HepG2 (cell line): ENCODE data around the gene FAM118A. TPM values are rescaled to one million over a fixed set of nuclear protein-coding genes. Genes with fewer than 3 reads are reported as not detected.

Experiments
- AKNA ChIP-seq: sonication (generic); formaldehyde crosslinking; IDR thresholded peaks from 2 replicates; pipeline ENCODE4 v1.4.0; 2020; ENCODE audit warnings: missing genetic modification reagents, borderline replicate concordance
- ATF7-NPFF ChIP-seq: sonication (generic); formaldehyde crosslinking; IDR thresholded peaks from 2 replicates; pipeline ENCODE4 v1.8.1; 2023; ENCODE audit warnings: mild to moderate bottlenecking, low read depth, missing genetic modification reagents, moderate library complexity
- FOXC1 ChIP-seq: sonication (generic); formaldehyde crosslinking; IDR thresholded peaks from 2 replicates; pipeline ENCODE4 v1.8.0; 2022; ENCODE audit warnings: mild to moderate bottlenecking, missing genetic modification reagents, borderline replicate concordance
- KLF9 ChIP-seq: IDR thresholded peaks from 2 replicates; pipeline ENCODE4 v1.6.1; 2016; ENCODE audit warnings: low read depth
- MLX ChIP-seq: IDR thresholded peaks from 2 replicates; pipeline ENCODE4 v1.6.1; 2016
- TARDBP ChIP-seq: sonication (generic); formaldehyde crosslinking; IDR thresholded peaks from 2 replicates; pipeline ENCODE4 v1.8.0; 2022; ENCODE audit warnings: mild to moderate bottlenecking, missing genetic modification reagents
- TFAP4 ChIP-seq: sonication (generic); IDR thresholded peaks from 2 replicates; pipeline ENCODE4 v1.6.1; 2016; ENCODE audit warnings: low read depth, borderline replicate concordance
- ZMYM3 ChIP-seq: sonication (generic); formaldehyde crosslinking; IDR thresholded peaks from 2 replicates; pipeline ENCODE4 v1.5.1; 2020; ENCODE audit warnings: mild to moderate bottlenecking, missing genetic modification reagents
- ZNF142 ChIP-seq: sonication (generic); formaldehyde crosslinking; IDR thresholded peaks from 2 replicates; pipeline ENCODE4 v1.4.0; 2020; ENCODE audit warnings: missing genetic modification reagents
- ZNF317 ChIP-seq: sonication (generic); formaldehyde crosslinking; IDR thresholded peaks from 2 replicates; pipeline ENCODE4 v1.5.0; 2020; ENCODE audit warnings: mild to moderate bottlenecking, missing genetic modification reagents
- ZNF354B ChIP-seq: sonication (generic); formaldehyde crosslinking; IDR thresholded peaks from 2 replicates; pipeline ENCODE4 v1.8.0; 2022; ENCODE audit warnings: mild to moderate bottlenecking, missing genetic modification reagents
- ZNF446 ChIP-seq: sonication (generic); formaldehyde crosslinking; IDR thresholded peaks from 2 replicates; pipeline ENCODE4 v1.5.0; 2020; ENCODE audit warnings: mild to moderate bottlenecking, missing genetic modification reagents
- ZNF891 ChIP-seq: sonication (generic); formaldehyde crosslinking; IDR thresholded peaks from 2 replicates; pipeline ENCODE4 v1.5.0; 2020; ENCODE audit warnings: mild to moderate bottlenecking, missing genetic modification reagents
- ZSCAN31 ChIP-seq: sonication (generic); formaldehyde crosslinking; IDR thresholded peaks from 2 replicates; pipeline ENCODE4 v1.5.0; 2020; ENCODE audit warnings: low read depth, mild to moderate bottlenecking, missing genetic modification reagents
- polyA plus RNA-seq, 8 experiments: library from polyadenylated mRNA; depleted of rRNA in 3 of 8; stranded (reverse) in 7 of 8; unstranded in 1 of 8; fragments of >200 nt; fragmentation: Illumina TruSeq in 4 of 8; extraction: Trizol in 4 of 8; gene quantifications; 2 replicates each; pipeline versions ENCODE4 v1.2.1 to v1.2.3, GENCODE V29; 2011 to 2016; ENCODE audit warnings: low read depth in 4 of 8, missing spikeins in 1 of 8, mixed read lengths in 1 of 8; ENCODE audit not compliant: insufficient read depth in 1 of 8
- total RNA-seq, 5 experiments: library from RNA; depleted of rRNA; stranded (reverse); fragments of >200 nt; fragmentation: Illumina TruSeq; extraction: Trizol; gene quantifications; 2 replicates each; pipeline ENCODE4 v1.2.3, GENCODE V29; 2016; ENCODE audit warnings: low read depth in 1 of 5

The FAM118A gene
- total and polyA plus RNA-seq, 2 of the 13 experiments (the other 11 are each of a cell fraction or from before 2014, with no cell fraction given) = 36.7 to 48.2 TPM

GRCh38 chr22:45263463-45264269 lies 46.1 kb upstream of the FAM118A start (continued):
- TF ChIP-seq ZNF142 (CRISPR knock-in tag) = 0 out of 2 replicates have a peak, but pooled peaks have one; percentile 47
- peak; percentile 36; the same call in 1 of the 2 replicates for TF ChIP-seq ATF7-NPFF
- peak; percentile 44; the same call in 1 of the 2 replicates for TF ChIP-seq FOXC1 (CRISPR knock-in tag)
- TF ChIP-seq ZNF317 (CRISPR knock-in tag) = 0 out of 2 replicates have a peak, but pooled peaks have one; percentile 38
- peak; percentile 19; the same call in 1 of the 2 replicates for TF ChIP-seq ZNF354B
- no peak for TF ChIP-seq ZNF446 (CRISPR knock-in tag)
- TF ChIP-seq TARDBP = peak; percentile 68
- peak; percentile 30; the same call in 1 of the 2 replicates for TF ChIP-seq MLX
- TF ChIP-seq ZMYM3 (CRISPR knock-in tag) = peak; percentile 78
- TF ChIP-seq AKNA (CRISPR knock-in tag) = no peak
- peak; percentile 20; the same call in 1 of the 2 replicates for TF ChIP-seq ZSCAN31 (CRISPR knock-in tag)
- TF ChIP-seq ZNF891 (CRISPR knock-in tag) = 0 out of 2 replicates have a peak, but pooled peaks have one; percentile 13
- peak; percentile 32; the same call in 1 of the 2 replicates for TF ChIP-seq TFAP4
- no peak for TF ChIP-seq KLF9
